ENCODE results near the gene PCDH1. TPM values are rescaled to one million over a fixed set of nuclear protein-coding genes. Genes with fewer than 3 reads are reported as not detected.

The PCDH1 gene
- total and polyA plus RNA-seq, 2 of the 13 experiments (the other 11 are each of a cell fraction or from before 2014, with no cell fraction given), result 0.11 to 0.83 TPM

DNA sequence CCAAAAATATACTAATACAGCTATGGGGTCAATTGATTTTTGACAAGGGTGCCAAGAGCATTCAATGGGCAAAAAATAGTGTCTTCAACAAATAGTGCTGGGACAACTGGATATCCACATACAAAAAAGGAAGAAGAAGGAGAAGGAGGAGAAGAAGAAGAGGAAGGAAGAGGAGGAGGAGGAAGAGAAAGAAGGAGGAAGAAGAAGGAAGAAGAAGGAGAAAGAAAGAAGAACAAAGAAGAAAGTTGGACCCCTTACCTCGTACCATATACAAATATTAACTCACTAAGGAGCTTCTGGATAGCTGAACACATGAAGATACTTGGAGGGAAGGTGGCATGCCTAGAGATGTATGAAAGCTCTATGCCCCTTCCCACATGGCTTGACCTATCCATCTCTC, 28.3 kb upstream of the PCDH1 start (continued):
- TF ChIP-seq NFAT5 (CRISPR knock-in tag; IDR thresholded peaks at IDR 0.05) (no peak), RBM39 (IDR thresholded peaks at IDR 0.05; ENCODE audit: low read depth, low read length, poor library complexity, severe bottlenecking) (no peak), PHF20 (CRISPR knock-in tag; IDR thresholded peaks at IDR 0.05) (no peak), SUZ12 (IDR thresholded peaks at IDR 0.05; ENCODE audit: low read depth, low read length) (no peak), ZNF101 (CRISPR knock-in tag; IDR thresholded peaks at IDR 0.05; ENCODE audit: borderline replicate concordance, low read depth) (no peak), ZSCAN9 (CRISPR knock-in tag; IDR thresholded peaks at IDR 0.05; ENCODE audit: borderline replicate concordance) (no peak), TCF7 (IDR thresholded peaks at IDR 0.05; ENCODE audit: low read depth) (no peak), FOXA1 (IDR thresholded peaks at IDR 0.05) (no peak), FOXA1 (CRISPR knock-in tag; IDR thresholded peaks at IDR 0.05) (no peak), ZBTB3 (CRISPR knock-in tag; IDR thresholded peaks at IDR 0.05; ENCODE audit: borderline replicate concordance, low read depth) (no peak), ZKSCAN5 (CRISPR knock-in tag; IDR thresholded peaks at IDR 0.05) (no peak), MAX (IDR thresholded peaks at IDR 0.05) (no peak), ZNF629 (CRISPR knock-in tag; conservative IDR thresholded peaks at IDR 0.05) (no peak), ZSCAN22 (CRISPR knock-in tag; IDR thresholded peaks at IDR 0.05) (no peak), ZNF605 (CRISPR knock-in tag; IDR thresholded peaks at IDR 0.05) (no peak)
